ENCODE results near the gene ADAMTS6. TPM values are rescaled to one million over a fixed set of nuclear protein-coding genes. Genes with fewer than 3 reads are reported as not detected.
"Not testable (repeated sequence)": the region's sequence is repeated elsewhere in the genome, so short reads cannot be mapped to it uniquely, and the experiment has no call there.

ADAMTS6 gene
- total RNA-seq, 1 donor, result 95.9 TPM

- no peak for TF ChIP-seq CTCF (IDR thresholded peaks at IDR 0.05; ENCODE audit: insufficient read depth, low read depth, low read length)
- DNase-seq (ENCODE audit: low read depth), result no peak
- no peak overlapping the region for H3K4me3 ChIP-seq (ENCODE audit: low read depth, low read length)
Observed at GRCh38 chr5:65383859-65384258, 97.9 kb downstream of the ADAMTS6 start.

GRCh38 chr5:65382582-65382981 lies 99.1 kb downstream of the ADAMTS6 start:
- no peak for DNase-seq (ENCODE audit: low read depth)
- no peak overlapping the region for H3K4me3 ChIP-seq (ENCODE audit: low read depth, low read length)
- TF ChIP-seq CTCF (IDR thresholded peaks at IDR 0.05; ENCODE audit: insufficient read depth, low read depth, low read length), result no peak

- not testable (repeated sequence) for H3K4me3 ChIP-seq (ENCODE audit: low read depth, low read length); DNase-seq (ENCODE audit: low read depth)
Observed at GRCh38 chr5:65370505-65370904, 111.2 kb downstream of the ADAMTS6 start.

- no peak for DNase-seq (ENCODE audit: low read depth)
- H3K4me3 ChIP-seq (ENCODE audit: low read depth, low read length), result no peak overlapping the region
- no peak for TF ChIP-seq CTCF (IDR thresholded peaks at IDR 0.05; ENCODE audit: insufficient read depth, low read depth, low read length)
Observed at GRCh38 chr5:65366655-65367054, 115.1 kb downstream of the ADAMTS6 start.

- TF ChIP-seq CTCF (IDR thresholded peaks at IDR 0.05; ENCODE audit: insufficient read depth, low read depth, low read length), result no peak
- H3K4me3 ChIP-seq (ENCODE audit: low read depth, low read length), result no peak overlapping the region
- DNase-seq (ENCODE audit: low read depth), result peak; percentile 74
Observed at GRCh38 chr5:65364907-65365306, 116.8 kb downstream of the ADAMTS6 start.

- no peak for TF ChIP-seq CTCF (IDR thresholded peaks at IDR 0.05; ENCODE audit: insufficient read depth, low read depth, low read length)
- no peak overlapping the region for H3K4me3 ChIP-seq (ENCODE audit: low read depth, low read length)
- DNase-seq (ENCODE audit: low read depth), result no peak
Observed at GRCh38 chr5:65363499-65363898, 118.2 kb downstream of the ADAMTS6 start.

- TF ChIP-seq CTCF (IDR thresholded peaks at IDR 0.05; ENCODE audit: insufficient read depth, low read depth, low read length), result no peak
- no peak for DNase-seq (ENCODE audit: low read depth)
- no peak overlapping the region for H3K4me3 ChIP-seq (ENCODE audit: low read depth, low read length)
Observed at GRCh38 chr5:65359981-65360380, 121.7 kb downstream of the ADAMTS6 start.

All from fibroblast of villous mesenchyme (primary cell).